Liver (tissue), 9 donors: ENCODE measurements around the gene RAG1. TPM values are rescaled to one million over a fixed set of nuclear protein-coding genes. Genes with fewer than 3 reads are reported as not detected.

ENCODE experiments used
- DNase-seq: peaks from one replicate; pipeline ENCODE4 v3.0.0-alpha.2; 2017; ENCODE audit warnings: low spot score
- H3K27ac ChIP-seq, 2 donors: one replicate each; pipeline ENCODE4 v1.7.0; 2013; ENCODE audit warnings: inconsistent platforms in 2 of 2, low read length in 2 of 2, control low read depth in 1 of 2, low read depth in 1 of 2, mild to moderate bottlenecking in 1 of 2
- H3K27me3 ChIP-seq, 4 donors: one replicate each; pipeline versions ENCODE4 v1.6.1 to v1.7.0; 2013; ENCODE audit warnings: low read length in 3 of 4, inconsistent platforms in 1 of 4, mild to moderate bottlenecking in 1 of 4, moderate library complexity in 1 of 4; ENCODE audit not compliant: control insufficient read depth in 4 of 4, insufficient read depth in 4 of 4
- H3K36me3 ChIP-seq, 4 donors: one replicate each; pipeline versions ENCODE4 v1.6.1 to v1.7.0; 2013; ENCODE audit warnings: low read length in 3 of 4, mild to moderate bottlenecking in 3 of 4, low read depth in 1 of 4, moderate library complexity in 1 of 4; ENCODE audit not compliant: control insufficient read depth in 4 of 4, insufficient read depth in 3 of 4
- H3K4me1 ChIP-seq, 4 donors: one replicate each; pipeline versions ENCODE4 v1.6.1 to v1.7.0; 2013; ENCODE audit warnings: low read length in 3 of 4, mild to moderate bottlenecking in 3 of 4, moderate library complexity in 1 of 4; ENCODE audit not compliant: control insufficient read depth in 4 of 4, insufficient read depth in 4 of 4
- H3K4me3 ChIP-seq, 3 donors: one replicate each; pipeline versions ENCODE4 v1.6.1 to v1.7.0; 2013; ENCODE audit warnings: low read length in 3 of 3, control low read depth in 1 of 3, low read depth in 1 of 3, mild to moderate bottlenecking in 1 of 3
- H3K9ac ChIP-seq, 2 donors: one replicate each; pipeline ENCODE4 v1.7.0; 2013; ENCODE audit warnings: low read length in 2 of 2, mild to moderate bottlenecking in 2 of 2, moderate library complexity in 2 of 2, control low read depth in 1 of 2, low read depth in 1 of 2
- H3K9me3 ChIP-seq, 4 donors: one replicate each; pipeline versions ENCODE4 v1.6.1 to v1.7.0; 2013; ENCODE audit warnings: low read length in 3 of 4; ENCODE audit not compliant: control insufficient read depth in 4 of 4
- CTCF ChIP-seq: fragments of 150-350 bp; IDR thresholded peaks from 2 replicates; pipeline ENCODE4 v1.5.1; 2017; ENCODE audit warnings: improper control_type of control experiment, low read depth, low read length; ENCODE audit not compliant: missing input control
- EGR1 ChIP-seq, 2 donors: IDR thresholded peaks; 2 replicates each; pipeline ENCODE4 v1.6.1; 2016 to 2018; ENCODE audit warnings: antibody characterized with exemption in 2 of 2, low read depth in 2 of 2
- FOXA1 ChIP-seq: IDR thresholded peaks from 2 replicates; pipeline ENCODE4 v1.6.1; 2016; ENCODE audit warnings: antibody characterized with exemption
- FOXA2 ChIP-seq: IDR thresholded peaks from 2 replicates; pipeline ENCODE4 v1.6.1; 2016; ENCODE audit warnings: antibody characterized with exemption
- GABPA ChIP-seq, 2 donors: IDR thresholded peaks in 1 of 2; conservative IDR thresholded peaks in 1 of 2; 2 replicates each; pipeline ENCODE4 v1.6.1; 2016; ENCODE audit warnings: antibody characterized with exemption in 2 of 2, mild to moderate bottlenecking in 1 of 2, moderate library complexity in 1 of 2
- HNF4A ChIP-seq, 2 donors: conservative IDR thresholded peaks; 2 replicates each; pipeline ENCODE4 v1.6.1; 2016; ENCODE audit warnings: antibody characterized with exemption in 2 of 2, mild to moderate bottlenecking in 2 of 2
- HNF4G ChIP-seq: IDR thresholded peaks from 2 replicates; pipeline ENCODE4 v1.6.1; 2016; ENCODE audit warnings: antibody characterized with exemption
- JUND ChIP-seq, 2 donors: IDR thresholded peaks; 2 replicates each; pipeline ENCODE4 v1.6.1; 2016; ENCODE audit warnings: antibody characterized with exemption in 2 of 2
- NR2F2 ChIP-seq: IDR thresholded peaks from 2 replicates; pipeline ENCODE4 v1.6.1; 2016; ENCODE audit warnings: antibody characterized with exemption
- RAD21 ChIP-seq, 2 donors: IDR thresholded peaks; 2 replicates each; pipeline ENCODE4 v1.6.1; 2016; ENCODE audit warnings: antibody characterized with exemption in 2 of 2, mild to moderate bottlenecking in 2 of 2
- REST ChIP-seq: IDR thresholded peaks from 2 replicates; pipeline ENCODE4 v1.6.1; 2016; ENCODE audit warnings: antibody characterized with exemption, mild to moderate bottlenecking
- RXRA ChIP-seq, 2 donors: IDR thresholded peaks; 2 replicates each; pipeline ENCODE4 v1.6.1; 2017 to 2018; ENCODE audit warnings: antibody characterized with exemption in 2 of 2, mild to moderate bottlenecking in 1 of 2
- SP1 ChIP-seq: IDR thresholded peaks from 2 replicates; pipeline ENCODE4 v1.6.1; 2018; ENCODE audit warnings: antibody characterized with exemption, mild to moderate bottlenecking
- TAF1 ChIP-seq: conservative IDR thresholded peaks from 2 replicates; pipeline ENCODE4 v1.6.1; 2016; ENCODE audit warnings: antibody characterized with exemption, mild to moderate bottlenecking
- YY1 ChIP-seq: IDR thresholded peaks from 2 replicates; pipeline ENCODE4 v1.6.1; 2016; ENCODE audit warnings: antibody characterized with exemption, mild to moderate bottlenecking
- ZBTB33 ChIP-seq: IDR thresholded peaks from 2 replicates; pipeline ENCODE4 v1.6.1; 2016; ENCODE audit warnings: antibody characterized with exemption
- WGBS: extraction: QIAGEN DNeasy Blood & Tissue Kit; methylation state at CpG from one replicate; pipeline ENCODE4 v1.1.7; 2013; 5-methylcytosine and 5-hydroxymethylcytosine counted together
- polyA plus RNA-seq, 2 donors: library from polyadenylated mRNA; stranded (reverse) in 1 of 2; unstranded in 1 of 2; fragments of 200-250 nt in 1 of 2; fragments of >200 nt in 1 of 2; fragmentation: Nextera tagmentation in 1 of 2; extraction: Ambion mirVana in 1 of 2; gene quantifications; one replicate each; pipeline versions ENCODE4 v1.2.1 to v1.2.3, GENCODE V29; 2013 to 2015
- total RNA-seq, 2 donors: library from RNA; depleted of rRNA; stranded (reverse); fragments of >200 nt; gene quantifications; one replicate each; pipeline ENCODE4 v1.2.3, GENCODE V29; 2014
- TF ChIP-seq, protein P1 (sequence below): IDR thresholded peaks from 2 replicates; pipeline ENCODE4 v1.6.1; 2016; ENCODE audit warnings: antibody characterized with exemption
- TF ChIP-seq, protein P2 (sequence below): IDR thresholded peaks from 2 replicates; pipeline ENCODE4 v1.6.1; 2016; ENCODE audit warnings: antibody characterized with exemption
- donor health status: healthy.
- donor health status: healthy.
- donor health status: healthy.
- donor health status: healthy.
- donor health status: healthy.

Gene RAG1
- total and polyA plus RNA-seq, 4 donors: 0.43 to 4.3 (median 0.93) TPM

GRCh38 chr11:36598051-36598450 is 30.2 kb downstream of the RAG1 start, which contains the start of gene RAG2:
RAG2 (minus strand) TSS chr11:36598236; CDS start chr11:36594168, 4,068 bp downstream.
- TF ChIP-seq GABPA (IDR thresholded peaks at IDR 0.05 in 1 of 2, conservative IDR thresholded peaks at IDR 0.05 in 1 of 2) (no peak), EGR1 (IDR thresholded peaks at IDR 0.05; ENCODE audit: low read depth in 2 of 2) (no peak), FOXA2 (no peak), ZBTB33 (no peak), CTCF (no peak), SP1 (no peak), RXRA (IDR thresholded peaks at IDR 0.05) (no peak), TAF1 (no peak), YY1 (no peak), REST (no peak), NR2F2 (no peak), JUND (IDR thresholded peaks at IDR 0.05) (no peak), FOXA1 (no peak), RAD21 (IDR thresholded peaks at IDR 0.05) (no peak), HNF4A (conservative IDR thresholded peaks at IDR 0.05) (no peak), HNF4G (no peak)
- TF ChIP-seq, protein P1, sequence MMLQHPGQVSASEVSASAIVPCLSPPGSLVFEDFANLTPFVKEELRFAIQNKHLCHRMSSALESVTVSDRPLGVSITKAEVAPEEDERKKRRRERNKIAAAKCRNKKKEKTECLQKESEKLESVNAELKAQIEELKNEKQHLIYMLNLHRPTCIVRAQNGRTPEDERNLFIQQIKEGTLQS: no peak
- TF ChIP-seq, protein P2, sequence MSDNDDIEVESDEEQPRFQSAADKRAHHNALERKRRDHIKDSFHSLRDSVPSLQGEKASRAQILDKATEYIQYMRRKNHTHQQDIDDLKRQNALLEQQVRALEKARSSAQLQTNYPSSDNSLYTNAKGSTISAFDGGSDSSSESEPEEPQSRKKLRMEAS: no peak
- WGBS: 89% methylated on average over 2 of the region's 2 CpGs
- Histone ChIP-seq H3K4me3 (no peak within 1 kb of the TSS), H3K9ac (no peak within 1 kb of the TSS), H3K27ac (no peak within 1 kb of the TSS), H3K36me3 (no peaks in the 10 kb centered on the region), H3K27me3 (no peaks in the 10 kb centered on the region), H3K9me3 (no peaks in the 10 kb centered on the region), H3K4me1 (peaks cover 1 to 11% (median 7%) of the 10 kb centered on the region in 4 donors)
- DNase-seq: no peak
